Nucleus accumbens (tissue), 56 donors: ENCODE measurements around the gene AP2B1.

Experiments
- DNase-seq, 56 donors: peaks; one replicate each; lab custom pipeline; 2025; lab: John Stamatoyannopoulos, UW

Gene AP2B1

GRCh38 chr17:35765086-35765710 lies 178.1 kb downstream of the AP2B1 start:
- no peak for DNase-seq

GRCh38 chr17:35765756-35766488 lies 178.8 kb downstream of the AP2B1 start:
- no peak for DNase-seq

- DNase-seq: no peak
Observed at GRCh38 chr17:35766489-35766877, 179.4 kb downstream of the AP2B1 start.

- peak in 10 of 56 donors; percentile 3 to 48 (median 14) for DNase-seq
Observed at GRCh38 chr17:35766903-35767510, 179.9 kb downstream of the AP2B1 start.

- DNase-seq: no peak
Observed at GRCh38 chr17:35768797-35769196, 181.7 kb downstream of the AP2B1 start.

- no peak for DNase-seq
Observed at GRCh38 chr17:35769895-35770486, 182.9 kb downstream of the AP2B1 start.

- no peak for DNase-seq
Observed at GRCh38 chr17:35773129-35773528, 186.0 kb downstream of the AP2B1 start.

GRCh38 chr17:35773679-35774425 lies 186.7 kb downstream of the AP2B1 start:
- peak in 1 of 56 donors; percentile 14 for DNase-seq

- DNase-seq: peak in 33 of 56 donors; percentile 8 to 75 (median 33)
Observed at GRCh38 chr17:35774499-35774898, 187.4 kb downstream of the AP2B1 start.

- peak in 4 of 56 donors; percentile 17 to 43 (median 30) for DNase-seq
Observed at GRCh38 chr17:35775039-35775438, 187.9 kb downstream of the AP2B1 start.

GRCh38 chr17:35775583-35775982 lies 188.5 kb downstream of the AP2B1 start:
- DNase-seq: no peak
